Motor neuron (in vitro differentiated cells): ENCODE results near the gene SLC6A6. TPM values are rescaled to one million over a fixed set of nuclear protein-coding genes. Genes with fewer than 3 reads are reported as not detected.
A peak's percentile ranks its signal among the peaks of the same experiment; 100 is the strongest.

ENCODE experiments used
- ATAC-seq, 8 experiments: fragments of 200-7000 bp; cut with Tn5 transposase; replicated peaks in 6 of 8; 2 replicates each; pipeline ENCODE4 v1.8.0; 2021; ENCODE audit warnings: mild to moderate bottlenecking in 8 of 8, moderate library complexity in 8 of 8
- H3K27ac ChIP-seq, 2 donors: fragments of 250-450 bp; sonication (Bioruptor Pico); 2 replicates each; pipeline ENCODE4 v1.9.0; 2021; ENCODE audit warnings: antibody characterized with exemption in 2 of 2, mild to moderate bottlenecking in 2 of 2, moderate library complexity in 1 of 2
- H3K4me1 ChIP-seq, 2 donors: fragments of 250-450 bp; sonication (Bioruptor Pico); replicated peaks in 1 of 2; 2 replicates each; pipeline ENCODE4 v1.6.1; 2021; ENCODE audit warnings: antibody characterized with exemption in 2 of 2, mild to moderate bottlenecking in 2 of 2, moderate library complexity in 1 of 2
- H3K4me3 ChIP-seq, 5 donors: fragments of 250-450 bp; sonication (Bioruptor Pico); 2 replicates each; pipeline ENCODE4 v1.9.0; 2021; ENCODE audit warnings: antibody characterized with exemption in 5 of 5, mild to moderate bottlenecking in 5 of 5, moderate library complexity in 4 of 5
- WGBS, 10 experiments: fragments of 450-650 bp; shearing (Covaris generic); methylation state at CpG; one replicate each; pipeline ENCODE4 v1.0.0; 2022; 5-methylcytosine and 5-hydroxymethylcytosine counted together
- in situ Hi-C, 9 experiments: fragments of 400-800 bp; cut with MboI; loops; one replicate each; pipeline ENCODE4 v1.15.0; 2021; ENCODE audit warnings: low sequenced_read_pairs in 9 of 9, low pct_unique_long_range_greater_than_20kb in 2 of 9; ENCODE audit not compliant: unreplicated experiment in 9 of 9
- total RNA-seq, 8 experiments: library from RNA; unstranded; fragments of 300-600 nt; gene quantifications; 2 replicates each; pipeline versions ENCODE4 v1.2.3 to v1.2.4, GENCODE V29; 2022

SLC6A6 gene
- total RNA-seq, 8 experiments from 2014 or later: 5.6 to 53.5 (median 8.3) TPM

DNA sequence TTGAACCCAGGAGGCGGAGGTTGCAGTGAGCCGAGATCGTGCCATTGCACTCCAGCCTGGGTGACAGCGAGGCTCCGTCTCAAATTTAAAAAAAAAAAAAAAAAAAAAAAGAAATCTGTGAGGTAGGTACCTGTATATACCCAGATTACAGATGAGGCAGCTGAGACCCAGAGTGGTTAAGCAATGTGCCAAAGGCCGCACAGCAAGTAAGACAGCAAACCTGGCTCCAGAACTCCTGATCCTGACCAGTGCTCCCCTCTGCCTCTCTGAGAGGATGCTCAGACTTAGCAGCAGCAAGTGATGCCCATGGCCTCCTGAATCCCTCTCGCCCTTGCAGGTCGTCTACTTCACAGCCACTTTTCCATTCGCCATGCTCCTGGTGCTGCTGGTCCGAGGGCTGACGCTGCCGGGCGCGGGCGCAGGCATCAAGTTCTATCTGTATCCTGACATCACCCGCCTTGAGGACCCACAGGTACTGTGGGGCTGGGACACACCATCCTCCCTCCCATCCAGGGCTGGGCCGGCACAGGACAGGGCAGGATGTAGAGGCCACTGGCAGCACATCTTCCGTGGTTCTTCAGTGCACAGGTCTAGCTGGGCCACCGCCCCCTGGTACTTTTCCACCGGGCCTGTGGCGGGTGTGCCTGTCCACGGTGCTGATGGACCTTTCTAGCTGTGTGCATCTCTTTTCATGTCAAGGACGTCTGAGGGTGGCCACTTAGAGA, 63.9 kb downstream of the SLC6A6 start:
- no peak overlapping the region for H3K4me3 ChIP-seq
- H3K4me1 ChIP-seq: peaks cover 0 to 7% of the 10 kb centered on the region in 2 donors
- no peak for ATAC-seq
- in situ Hi-C loops: loop anchor here (5.0 to 25.0 kb wide), 6 partner anchors 202 to 579 kb away; partner anchors contain the start of gene WNT7A (in 1 of the 9)
- no peak overlapping the region for H3K27ac ChIP-seq
- 67 to 100% (median 86%) methylated on average over 1 to 8 of the region's 23 CpGs; no CpG with 5 or more reads in 3 of the 10 experiments for WGBS, 10 experiments

DNA sequence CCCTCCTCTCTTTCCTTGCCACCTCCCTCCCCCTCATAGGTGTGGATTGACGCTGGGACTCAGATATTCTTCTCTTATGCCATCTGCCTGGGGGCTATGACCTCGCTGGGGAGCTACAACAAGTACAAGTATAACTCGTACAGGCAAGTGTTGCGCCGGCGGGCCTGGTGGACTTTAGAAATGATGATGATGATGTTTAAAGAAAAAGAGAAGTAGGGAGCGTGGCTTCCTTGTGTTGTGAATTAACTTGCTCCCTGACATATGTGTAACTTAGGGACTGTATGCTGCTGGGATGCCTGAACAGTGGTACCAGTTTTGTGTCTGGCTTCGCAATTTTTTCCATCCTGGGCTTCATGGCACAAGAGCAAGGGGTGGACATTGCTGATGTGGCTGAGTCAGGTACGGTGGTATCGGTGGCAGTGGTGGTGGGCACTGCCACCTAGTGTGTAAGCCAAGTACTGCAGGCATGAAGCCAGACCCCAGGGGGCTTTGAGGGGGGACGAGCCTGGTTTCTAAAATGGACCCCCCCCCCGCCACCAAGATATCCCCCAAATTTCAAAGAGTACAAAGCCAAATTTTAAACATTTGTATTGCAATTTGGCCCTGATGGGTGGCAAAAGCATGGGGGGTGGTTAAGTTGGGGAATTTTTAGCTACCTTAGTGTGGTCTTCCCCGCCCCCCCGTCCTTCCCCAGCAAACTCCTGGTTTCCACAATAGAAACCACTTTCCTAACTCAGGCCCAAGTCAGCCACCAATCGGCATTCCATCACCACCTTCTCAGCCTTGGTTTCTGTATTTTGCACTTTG, 65.6 kb downstream of the SLC6A6 start:
- WGBS, 10 experiments: 50 to 100% (median 79%) methylated on average over 2 to 10 of the region's 15 CpGs; no CpG with 5 or more reads in 3 of the 10 experiments
- no peak overlapping the region for H3K4me3 ChIP-seq
- H3K27ac ChIP-seq: no peak overlapping the region
- H3K4me1 ChIP-seq: peaks cover 0 to 6% of the 10 kb centered on the region in 2 donors
- peak in 7 of 8 experiments; percentile 18 to 86 (median 72) for ATAC-seq
- in situ Hi-C loops: loop anchor here (5.0 to 25.0 kb wide), 6 partner anchors 203 to 581 kb away; partner anchors contain the start of gene WNT7A (in 1 of the 9)

DNA sequence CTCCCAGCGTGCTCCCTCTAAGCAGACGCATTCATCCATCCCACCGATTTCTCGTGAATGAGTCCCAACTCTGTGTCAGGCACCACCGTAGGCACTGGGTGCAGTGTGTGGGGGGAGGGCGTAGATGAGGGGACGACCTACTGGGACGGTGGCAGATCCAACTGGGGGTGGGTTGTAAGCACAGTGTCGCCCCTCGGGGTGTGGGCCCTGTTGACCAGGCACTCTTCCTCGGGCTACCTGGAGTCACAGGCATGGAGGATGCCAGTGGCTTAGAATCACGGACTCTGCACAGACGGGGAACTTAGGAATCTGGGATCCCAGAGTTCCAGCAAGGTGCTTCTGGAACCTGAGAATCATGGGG, 66.2 kb downstream of the SLC6A6 start:
- Histone ChIP-seq H3K4me1 (peaks cover 0 to under 1% of the 10 kb centered on the region in 2 donors), H3K27ac (no peak overlapping the region), H3K4me3 (no peak overlapping the region)
- WGBS, 10 experiments: 50 to 100% (median 87%) methylated on average over 1 to 5 of the region's 13 CpGs; no CpG with 5 or more reads in 7 of the 10 experiments
- in situ Hi-C loops: loop anchor here (5.0 to 25.0 kb wide), 6 partner anchors 204 to 581 kb away; partner anchors contain the start of gene WNT7A (in 1 of the 9)
- no peak for ATAC-seq

DNA sequence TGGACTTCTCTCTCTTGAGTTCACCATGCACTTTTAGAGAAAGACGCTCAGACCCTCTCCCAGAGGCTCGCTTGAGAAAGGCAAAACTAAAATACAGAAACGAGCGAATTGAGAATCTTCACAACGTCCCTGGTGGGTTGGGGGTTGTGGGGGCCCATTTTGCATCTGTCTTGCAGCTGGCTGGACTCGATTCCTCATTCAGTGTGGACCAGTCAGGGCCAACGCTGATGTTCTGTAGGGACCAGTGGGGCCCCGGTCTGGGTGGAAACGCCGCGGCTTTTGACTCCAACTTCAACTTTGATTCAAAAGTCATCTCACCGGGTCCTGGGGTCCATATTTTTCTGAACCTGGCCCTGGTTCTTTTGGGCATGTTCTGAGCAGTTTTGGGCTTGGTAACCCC, 68.1 kb downstream of the SLC6A6 start:
- WGBS, 10 experiments: 0 to 100% (median 91%) methylated on average over 1 to 10 of the region's 12 CpGs
- Histone ChIP-seq H3K27ac (no peak overlapping the region), H3K4me1 (no peaks in the 10 kb centered on the region), H3K4me3 (no peak overlapping the region)
- no peak for ATAC-seq
- in situ Hi-C loops: loop anchor here in 3 of 9 experiments (25.0 kb wide), 2 partner anchors 208 to 583 kb away; partner anchors contain the start of gene WNT7A (in 1 of the 3)

DNA sequence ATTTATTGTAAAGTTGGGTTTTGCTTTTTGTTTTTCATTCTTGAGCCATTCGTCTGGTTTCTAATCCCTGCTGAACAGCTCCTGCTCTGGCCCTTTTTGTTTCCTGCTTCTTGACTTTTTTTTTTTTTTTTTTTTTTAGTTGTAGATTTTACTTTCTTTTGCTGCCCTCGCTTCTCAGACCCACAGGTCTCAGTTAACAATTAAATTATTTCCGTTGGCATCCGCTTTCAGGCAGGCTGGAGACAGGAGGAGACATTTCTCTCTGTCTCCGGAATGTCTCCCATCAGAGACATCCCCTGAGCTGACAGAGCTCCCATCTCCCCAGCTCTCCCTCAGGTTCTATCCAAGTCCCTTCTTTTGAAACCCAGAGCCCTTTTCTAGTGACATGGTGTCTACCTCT, 68.6 kb downstream of the SLC6A6 start:
- no peak for ATAC-seq
- H3K4me1 ChIP-seq: no peaks in the 10 kb centered on the region
- in situ Hi-C loops: loop anchor here in 3 of 9 experiments (25.0 kb wide), 2 partner anchors 209 to 584 kb away; partner anchors contain the start of gene WNT7A (in 1 of the 3)
- H3K27ac ChIP-seq: no peak overlapping the region
- no peak overlapping the region for H3K4me3 ChIP-seq
- WGBS, 10 experiments: 89 to 100% (median 93%) methylated on average over 3 to 5 of the region's 5 CpGs

DNA sequence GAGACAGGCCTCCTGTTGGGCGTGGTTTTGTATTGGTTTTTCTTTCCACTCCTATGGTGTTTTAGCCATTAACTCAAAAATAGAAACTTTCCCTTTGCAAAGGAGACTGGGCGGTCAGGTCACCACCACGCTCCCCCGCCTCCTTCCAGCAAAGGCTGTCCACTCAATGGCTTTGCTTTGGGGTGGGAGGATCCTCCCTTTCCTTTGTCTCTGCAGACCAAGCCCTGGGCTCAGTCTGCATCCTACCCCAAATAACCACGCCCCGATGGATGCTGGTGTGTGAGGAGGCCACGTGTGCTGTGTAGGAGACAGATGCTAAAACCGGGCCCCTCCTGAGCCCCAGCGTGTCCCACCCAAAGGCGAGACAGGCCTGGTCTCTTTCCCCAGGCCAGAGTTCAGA, 69.3 kb downstream of the SLC6A6 start:
- 60 to 97% (median 82%) methylated on average over 1 to 5 of the region's 10 CpGs; no CpG with 5 or more reads in 4 of the 10 experiments for WGBS, 10 experiments
- no peak overlapping the region for H3K27ac ChIP-seq
- ATAC-seq: peak in 4 of 8 experiments; percentile 9 to 82 (median 42)
- in situ Hi-C loops: loop anchor here in 3 of 9 experiments (25.0 kb wide), 2 partner anchors 209 to 584 kb away; partner anchors contain the start of gene WNT7A (in 1 of the 3)
- H3K4me1 ChIP-seq: no peaks in the 10 kb centered on the region
- H3K4me3 ChIP-seq: no peak overlapping the region

DNA sequence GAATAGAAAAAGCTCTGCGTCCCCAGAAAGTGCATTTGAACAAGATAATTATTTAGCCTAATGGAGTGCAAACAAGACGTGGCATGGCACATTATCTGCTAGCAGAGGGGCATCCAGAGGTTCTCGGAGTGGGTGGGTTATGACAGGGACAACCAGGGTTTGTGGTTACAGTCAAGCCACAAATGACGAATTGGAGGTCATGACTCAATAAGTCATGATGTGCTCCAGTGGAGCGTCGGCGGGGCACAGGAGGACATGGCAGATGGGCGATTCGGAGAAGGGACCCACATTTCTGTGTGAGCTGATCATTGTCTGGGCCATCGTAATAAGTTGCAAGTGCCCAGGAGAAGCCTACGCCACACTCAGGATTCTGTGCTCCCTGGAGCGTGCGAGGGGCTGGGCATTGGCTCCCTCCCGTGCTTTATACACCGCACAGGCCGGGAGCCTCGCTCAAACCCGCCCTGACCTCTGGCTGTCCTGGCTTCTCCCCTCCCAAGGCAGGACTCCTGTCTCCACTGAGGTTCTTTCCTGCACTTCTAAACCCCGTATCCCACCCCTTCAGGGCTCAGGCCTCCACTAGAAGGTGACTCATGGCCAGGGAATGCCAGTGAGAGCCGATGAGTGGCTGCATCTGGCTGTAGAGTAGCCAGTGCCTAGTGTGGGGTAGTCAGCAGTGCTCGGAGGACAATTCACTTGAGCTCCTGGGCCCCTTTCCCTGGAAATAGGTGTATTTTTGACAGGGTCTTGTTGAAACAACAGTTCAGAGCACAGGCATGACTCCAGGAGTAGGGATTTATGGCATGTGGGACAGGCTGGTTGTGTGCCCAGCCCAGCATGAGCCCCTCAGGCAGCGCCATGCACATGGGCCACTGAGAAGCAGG, 70.3 kb downstream of the SLC6A6 start:
- Histone ChIP-seq H3K27ac (no peak overlapping the region), H3K4me3 (no peak overlapping the region), H3K4me1 (no peaks in the 10 kb centered on the region)
- 20 to 89% (median 62%) methylated on average over 1 to 10 of the region's 22 CpGs; no CpG with 5 or more reads in 3 of the 10 experiments for WGBS, 10 experiments
- in situ Hi-C loops: loop anchor here in 3 of 9 experiments (25.0 kb wide), 2 partner anchors 210 to 585 kb away; partner anchors contain the start of gene WNT7A (in 1 of the 3)
- peak; percentile 70 to 96 (median 78) for ATAC-seq

DNA sequence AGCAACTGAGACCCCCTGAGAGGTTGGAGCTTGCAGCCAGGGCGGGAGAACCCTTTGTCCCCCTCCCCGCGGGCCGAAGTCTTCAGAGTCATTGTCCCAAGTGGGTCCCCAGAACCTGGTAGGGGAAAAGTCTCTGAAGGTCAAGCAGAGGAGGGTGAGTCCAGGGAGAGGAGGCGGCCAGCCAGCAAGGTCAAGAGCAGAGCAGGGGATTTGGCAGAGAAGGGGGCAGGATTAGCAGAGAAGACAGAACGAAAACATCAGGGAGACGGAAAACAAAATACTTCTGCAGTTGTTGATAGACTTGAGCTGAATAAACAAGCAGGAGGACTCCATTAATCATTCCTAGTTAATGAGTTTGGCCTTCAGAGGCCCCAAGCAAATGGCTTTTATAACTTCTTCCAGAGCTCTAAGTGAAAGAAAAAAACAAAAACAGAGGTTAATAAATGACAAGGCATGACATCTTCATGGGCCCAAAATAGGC, 71.0 kb downstream of the SLC6A6 start:
- Histone ChIP-seq H3K4me3 (no peak overlapping the region), H3K4me1 (no peaks in the 10 kb centered on the region), H3K27ac (no peak overlapping the region)
- no peak for ATAC-seq
- whole genome bisulfite sequencing, 10 experiments: 72 to 100% (median 86%) methylated on average over 1 to 6 of the region's 7 CpGs; no CpG with 5 or more reads in 2 of the 10 experiments
- in situ Hi-C loops: loop anchor here in 3 of 9 experiments (25.0 kb wide), 2 partner anchors 211 to 586 kb away; partner anchors contain the start of gene WNT7A (in 1 of the 3)

DNA sequence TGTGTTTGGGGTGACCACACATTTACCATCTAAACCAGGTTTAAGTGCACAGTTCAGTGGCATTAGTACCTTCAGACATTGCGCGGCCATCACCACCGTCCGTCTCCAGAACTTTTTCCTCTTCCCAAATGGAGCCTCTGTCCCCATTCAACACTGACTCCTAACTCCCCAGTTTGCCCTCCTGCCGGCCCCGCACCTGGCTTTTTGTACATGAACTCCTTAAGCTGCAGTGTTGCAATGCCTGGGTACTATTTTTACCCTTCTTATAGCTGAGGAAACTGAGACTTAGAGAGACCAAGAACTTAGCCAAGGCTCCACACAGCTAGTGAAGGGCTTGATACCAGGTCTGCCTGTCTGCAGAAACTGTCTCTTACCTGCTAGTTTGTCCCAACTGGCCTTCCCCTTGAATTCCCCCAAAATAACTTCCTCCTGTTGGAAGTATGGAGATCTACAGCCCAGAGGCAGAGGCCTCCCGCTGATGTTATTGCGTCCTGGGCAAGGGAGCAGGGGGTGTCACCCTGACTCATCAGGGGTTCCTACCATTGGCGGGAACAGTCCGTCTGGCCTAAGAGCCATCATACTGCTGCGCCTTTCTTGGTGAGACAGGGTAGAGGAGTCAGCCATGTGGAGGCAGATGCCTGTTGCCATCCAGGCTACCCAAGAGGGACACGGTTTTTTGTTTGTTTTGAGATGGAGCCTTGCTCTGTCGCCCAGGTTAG, 72.1 kb downstream of the SLC6A6 start:
- Histone ChIP-seq H3K4me3 (no peak overlapping the region), H3K27ac (no peak overlapping the region), H3K4me1 (no peaks in the 10 kb centered on the region)
- in situ Hi-C loops: loop anchor here in 4 of 9 experiments (25.0 kb wide), 3 partner anchors 212 to 587 kb away; partner anchors contain the start of gene WNT7A (in 1 of the 4)
- 83 to 100% (median 95%) methylated on average over 1 to 7 of the region's 13 CpGs; no CpG with 5 or more reads in 5 of the 10 experiments for WGBS, 10 experiments
- ATAC-seq: no peak

DNA sequence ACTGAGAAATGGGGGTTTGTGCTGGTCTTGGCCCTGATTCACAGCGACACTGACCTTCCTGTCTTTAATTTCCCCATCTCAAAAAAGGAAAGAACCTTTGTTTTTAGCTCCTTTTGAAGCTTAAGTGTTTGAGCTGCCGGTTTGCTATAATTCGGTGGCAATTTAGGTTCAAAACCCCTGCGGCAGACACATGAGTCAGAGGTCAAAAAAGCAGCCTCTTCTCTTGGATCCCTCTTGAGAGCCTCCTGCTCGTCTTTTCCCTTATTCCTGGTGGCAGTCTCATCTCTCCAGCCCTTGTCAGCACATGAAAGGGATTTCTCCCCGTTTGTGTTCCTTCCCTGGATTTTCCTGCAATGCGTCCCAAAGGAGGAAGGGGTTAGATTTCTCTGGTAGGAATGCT, 73.2 kb downstream of the SLC6A6 start:
- WGBS, 10 experiments: 20 to 83% (median 52%) methylated on average over 1 to 7 of the region's 7 CpGs
- Histone ChIP-seq H3K4me3 (no peak overlapping the region), H3K27ac (no peak overlapping the region), H3K4me1 (no peaks in the 10 kb centered on the region)
- in situ Hi-C loops: loop anchor here in 1 of 9 experiments (25.0 kb wide), 1 partner anchor 437 kb away; no protein-coding TSS in a partner anchor
- no peak for ATAC-seq

DNA sequence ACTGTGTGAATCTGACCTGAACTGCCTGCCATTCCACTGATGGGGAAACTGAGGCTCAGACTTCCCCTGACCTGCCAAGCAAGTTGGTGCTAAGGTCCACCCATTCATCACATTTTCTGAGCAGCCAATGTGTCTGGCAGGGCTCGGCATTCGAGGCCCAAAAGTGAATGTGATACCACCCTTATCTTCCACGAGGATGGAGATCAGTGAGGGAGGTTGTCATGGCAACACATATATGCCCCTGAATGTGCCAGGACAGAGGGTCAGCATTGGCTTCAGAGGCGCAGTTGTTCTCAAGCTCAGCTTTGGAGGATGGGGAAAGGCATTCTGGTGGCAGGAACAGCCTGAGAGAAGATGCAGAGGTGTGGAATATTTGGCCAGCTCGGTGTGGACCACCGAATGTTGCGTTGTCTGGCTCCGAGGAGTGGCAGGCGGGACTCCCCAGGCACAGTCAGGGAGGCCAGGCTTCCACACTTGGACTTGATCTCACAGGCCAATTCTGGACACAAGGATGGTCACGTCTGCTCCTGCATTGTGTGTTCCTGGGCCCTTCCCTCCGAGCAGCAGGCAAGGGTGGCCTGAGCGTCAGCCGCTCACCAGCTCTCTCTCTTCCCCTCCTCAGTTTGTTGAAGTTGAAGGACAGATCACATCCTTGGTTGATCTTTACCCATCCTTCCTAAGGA, 74.3 kb downstream of the SLC6A6 start:
- in situ Hi-C loops: loop anchor here in 1 of 9 experiments (25.0 kb wide), 1 partner anchor 436 kb away; no protein-coding TSS in a partner anchor
- no peak for ATAC-seq
- no peak overlapping the region for H3K4me3 ChIP-seq
- 80 to 100% (median 96%) methylated on average over 1 to 10 of the region's 13 CpGs; no CpG with 5 or more reads in 3 of the 10 experiments for WGBS, 10 experiments
- no peaks in the 10 kb centered on the region for H3K4me1 ChIP-seq
- no peak overlapping the region for H3K27ac ChIP-seq
